DMS53 (cell line): ENCODE data around the gene RCN1.
"Not testable (repeated sequence)": the region's sequence is repeated elsewhere in the genome, so short reads cannot be mapped to it uniquely, and the experiment has no call there.

Source experiments
- DNase-seq: peaks from one replicate; lab custom pipeline; 2025; lab: John Stamatoyannopoulos, UW

RCN1 gene

GRCh38 chr11:32090545-32091370 lies at the start of gene RCN1:
Gene RCN1, plus strand, starts transcription at chr11:32091074. Its CDS starts 123 bp downstream, at chr11:32091197.
- DNase-seq: peak; percentile 75

GRCh38 chr11:32043737-32044136 lies 47.1 kb upstream of the RCN1 start:
- DNase-seq: no peak

- DNase-seq: no peak
These were observed 46.6 kb upstream of the RCN1 start for GRCh38 chr11:32044158-32044863.

GRCh38 chr11:32045456-32045855 lies 45.4 kb upstream of the RCN1 start:
- no peak for DNase-seq

GRCh38 chr11:32050264-32050663 lies 40.6 kb upstream of the RCN1 start:
- no peak for DNase-seq

- peak; percentile 63 for DNase-seq
These were observed 38.7 kb upstream of the RCN1 start for GRCh38 chr11:32052215-32052614.

- no peak for DNase-seq
These were observed 37.6 kb upstream of the RCN1 start for GRCh38 chr11:32053151-32053888.

GRCh38 chr11:32055861-32056260 lies 35.0 kb upstream of the RCN1 start:
- no peak for DNase-seq

GRCh38 chr11:32056438-32056837 lies 34.4 kb upstream of the RCN1 start:
- DNase-seq: no peak

GRCh38 chr11:32059686-32060462 lies 31.0 kb upstream of the RCN1 start:
- no peak for DNase-seq

- no peak for DNase-seq
These were observed 28.3 kb upstream of the RCN1 start for GRCh38 chr11:32062540-32062939.

GRCh38 chr11:32063031-32063430 lies 27.8 kb upstream of the RCN1 start:
- DNase-seq: not testable (repeated sequence)

GRCh38 chr11:32065865-32066629 lies 24.8 kb upstream of the RCN1 start:
- DNase-seq: no peak

- no peak for DNase-seq
These were observed 22.6 kb upstream of the RCN1 start for GRCh38 chr11:32068134-32068870.

GRCh38 chr11:32069361-32070058 lies 21.4 kb upstream of the RCN1 start:
- DNase-seq: peak; percentile 34

GRCh38 chr11:32070692-32071091 lies 20.2 kb upstream of the RCN1 start:
- no peak for DNase-seq

- peak; percentile 70 for DNase-seq
These were observed 19.1 kb upstream of the RCN1 start for GRCh38 chr11:32071811-32072210.

GRCh38 chr11:32072872-32073643 lies 17.8 kb upstream of the RCN1 start:
- no peak for DNase-seq

GRCh38 chr11:32073644-32074026 lies 17.2 kb upstream of the RCN1 start:
- DNase-seq: no peak
